Panc1 (cell line): ENCODE data around the gene ZFP62. TPM values are rescaled to one million over a fixed set of nuclear protein-coding genes. Genes with fewer than 3 reads are reported as not detected.

ENCODE experiments used
- ATAC-seq: fragments of 200-7000 bp; cut with Tn5 transposase; 2 replicates; pipeline ENCODE4 v1.9.1; 2020; ENCODE audit warnings: mild to moderate bottlenecking, moderate library complexity
- BruUV-seq: library from RNA; stranded (reverse); fragments of 400-500 nt; replicated peaks from 2 replicates; lab custom pipeline; 2021; lab: Mats Ljungman, UMichigan
- CTCF ChIA-PET: fragments of 300-600 bp; sonication (Branson Sonifier 250); formaldehyde crosslinking; loops from one replicate; lab custom pipeline; 2022; ENCODE audit warnings: antibody characterized with exemption; lab: Charles Lee
- POLR2A ChIA-PET: fragments of 300-600 bp; sonication (Branson Sonifier 250); formaldehyde crosslinking; loops from one replicate; lab custom pipeline; 2022; ENCODE audit warnings: antibody characterized with exemption; lab: Charles Lee
- DNase-seq: peaks from one replicate; pipeline ENCODE4 v3.0.0-alpha.2; 2010; ENCODE audit warnings: low read depth, low spot score
- H3K27ac ChIP-seq: 2 replicates; pipeline ENCODE4 v1.5.1; 2011; ENCODE audit warnings: mild to moderate bottlenecking, low read length, inconsistent platforms
- H3K27me3 ChIP-seq: fragments of 200-500 bp; sonication (Bioruptor generic); 2 replicates; pipeline ENCODE4 v1.6.0; 2014; ENCODE audit warnings: low read length, inconsistent platforms; ENCODE audit not compliant: control insufficient read depth, insufficient read depth
- H3K36me3 ChIP-seq: fragments of 200-500 bp; sonication (Bioruptor generic); 2 replicates; pipeline ENCODE4 v1.5.1; 2014; ENCODE audit warnings: inconsistent platforms, mild to moderate bottlenecking, low read length, moderate library complexity; ENCODE audit not compliant: control insufficient read depth, insufficient read depth
- H3K4me1 ChIP-seq: 2 replicates; pipeline ENCODE4 v1.5.1; 2011; ENCODE audit warnings: inconsistent platforms, mild to moderate bottlenecking, low read length, moderate library complexity; ENCODE audit not compliant: control insufficient read depth, insufficient read depth
- H3K4me3 ChIP-seq, 2 experiments: 2 replicates each; pipeline ENCODE4 v1.5.1; 2011 to 2012; ENCODE audit warnings: low read depth in 2 of 2, low read length in 2 of 2, mild to moderate bottlenecking in 2 of 2, inconsistent platforms in 1 of 2, moderate library complexity in 1 of 2
- H3K9me3 ChIP-seq: fragments of 200-500 bp; sonication (Bioruptor generic); 2 replicates; pipeline ENCODE4 v1.5.1; 2014; ENCODE audit warnings: low read depth, mild to moderate bottlenecking, inconsistent platforms, low read length, moderate library complexity; ENCODE audit not compliant: control insufficient read depth, insufficient read depth
- POLR2AphosphoS5 ChIP-seq: IDR thresholded peaks from 2 replicates; pipeline ENCODE4 v1.6.1; 2012; ENCODE audit warnings: mild to moderate bottlenecking, low read depth, low read length, moderate library complexity
- SIN3A ChIP-seq: IDR thresholded peaks from 2 replicates; pipeline ENCODE4 v1.6.1; 2012; ENCODE audit warnings: low read depth, mild to moderate bottlenecking, low read length, moderate library complexity, borderline replicate concordance; ENCODE audit not compliant: insufficient read depth
- TCF7L2 ChIP-seq: IDR thresholded peaks from 2 replicates; pipeline ENCODE4 v1.6.1; 2011; ENCODE audit warnings: mild to moderate bottlenecking, low read depth, low read length, inconsistent platforms
- in situ Hi-C: cut with HindIII; loops from 2 replicates; pipeline ENCODE4 v1.10.0; 2016; ENCODE audit warnings: low sequenced_read_pairs, low pct_unique_long_range_greater_than_20kb
- intact Hi-C: fragments of 100-400 bp; cut with micrococcal nuclease; formaldehyde crosslinking; loops from one replicate; pipeline ENCODE4 v1.10.0; 2022; ENCODE audit not compliant: unreplicated experiment
- total RNA-seq: library from RNA; stranded (reverse); gene quantifications from one replicate; pipeline ENCODE4 v1.2.1, GENCODE V29; 2021; ENCODE audit not compliant: unreplicated experiment
- TF ChIP-seq, protein P1 (sequence below), 2 experiments: IDR thresholded peaks; 2 replicates each; pipeline ENCODE4 v1.6.1; 2011 to 2012; ENCODE audit warnings: low read depth in 2 of 2, control low read depth in 1 of 2, low read length in 1 of 2, mild to moderate bottlenecking in 1 of 2, moderate library complexity in 1 of 2; ENCODE audit not compliant: insufficient read depth in 1 of 2
- TF ChIP-seq, protein P2 (sequence below): fragments of 450-650 bp; IDR thresholded peaks from 2 replicates; pipeline ENCODE4 v1.5.1; 2017; ENCODE audit warnings: mild to moderate bottlenecking

Gene ZFP62
- total RNA-seq, 1 experiment from 2014 or later, result 17.8 TPM

DNA sequence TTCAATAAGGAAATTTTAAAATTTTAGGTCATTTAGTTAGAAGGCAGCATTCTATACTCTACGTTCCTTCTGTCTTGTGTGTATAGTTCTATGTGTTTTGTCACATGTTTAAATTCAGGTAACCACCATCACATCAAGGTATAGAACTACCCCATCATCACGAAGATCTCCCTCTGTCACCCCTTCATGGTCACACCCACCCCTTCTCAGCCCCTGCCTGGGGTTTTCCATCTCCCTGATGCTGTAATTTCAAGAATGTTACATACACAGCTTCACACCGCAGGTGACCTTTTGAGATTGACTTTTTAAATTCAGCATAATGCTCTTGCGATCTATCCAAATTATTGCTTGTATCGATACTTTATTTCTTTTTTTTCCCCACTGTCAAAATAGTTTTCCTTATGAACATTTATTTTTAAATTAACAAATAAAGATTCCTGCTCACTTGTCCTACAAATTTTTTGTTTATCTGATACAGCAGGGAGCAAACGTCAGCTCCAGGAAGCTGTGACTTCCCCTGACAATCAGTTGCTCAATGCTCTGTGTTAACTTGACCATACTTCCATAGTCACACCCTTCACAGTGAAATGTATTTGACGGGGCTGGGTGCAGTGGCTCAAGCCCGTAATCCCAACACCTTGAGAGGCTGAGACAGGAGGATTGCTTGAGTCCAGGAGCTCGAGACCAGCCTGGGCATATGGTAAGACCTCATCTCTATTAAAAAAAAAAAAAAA, 48.1 kb upstream of the ZFP62 start:
- no peak overlapping the region for H3K4me3 ChIP-seq
- H3K9me3 ChIP-seq, result no peaks in the 10 kb centered on the region
- no peak for ATAC-seq
- DNase-seq, result no peak
- no peak overlapping the region for H3K27ac ChIP-seq
- in situ Hi-C loops (no loop called here), intact Hi-C loops (no loop called here)
- no peaks in the 10 kb centered on the region for H3K36me3 ChIP-seq
- H3K27me3 ChIP-seq, result no peaks in the 10 kb centered on the region
- no TSS peak for BruUV-seq
- TF ChIP-seq, protein P1, sequence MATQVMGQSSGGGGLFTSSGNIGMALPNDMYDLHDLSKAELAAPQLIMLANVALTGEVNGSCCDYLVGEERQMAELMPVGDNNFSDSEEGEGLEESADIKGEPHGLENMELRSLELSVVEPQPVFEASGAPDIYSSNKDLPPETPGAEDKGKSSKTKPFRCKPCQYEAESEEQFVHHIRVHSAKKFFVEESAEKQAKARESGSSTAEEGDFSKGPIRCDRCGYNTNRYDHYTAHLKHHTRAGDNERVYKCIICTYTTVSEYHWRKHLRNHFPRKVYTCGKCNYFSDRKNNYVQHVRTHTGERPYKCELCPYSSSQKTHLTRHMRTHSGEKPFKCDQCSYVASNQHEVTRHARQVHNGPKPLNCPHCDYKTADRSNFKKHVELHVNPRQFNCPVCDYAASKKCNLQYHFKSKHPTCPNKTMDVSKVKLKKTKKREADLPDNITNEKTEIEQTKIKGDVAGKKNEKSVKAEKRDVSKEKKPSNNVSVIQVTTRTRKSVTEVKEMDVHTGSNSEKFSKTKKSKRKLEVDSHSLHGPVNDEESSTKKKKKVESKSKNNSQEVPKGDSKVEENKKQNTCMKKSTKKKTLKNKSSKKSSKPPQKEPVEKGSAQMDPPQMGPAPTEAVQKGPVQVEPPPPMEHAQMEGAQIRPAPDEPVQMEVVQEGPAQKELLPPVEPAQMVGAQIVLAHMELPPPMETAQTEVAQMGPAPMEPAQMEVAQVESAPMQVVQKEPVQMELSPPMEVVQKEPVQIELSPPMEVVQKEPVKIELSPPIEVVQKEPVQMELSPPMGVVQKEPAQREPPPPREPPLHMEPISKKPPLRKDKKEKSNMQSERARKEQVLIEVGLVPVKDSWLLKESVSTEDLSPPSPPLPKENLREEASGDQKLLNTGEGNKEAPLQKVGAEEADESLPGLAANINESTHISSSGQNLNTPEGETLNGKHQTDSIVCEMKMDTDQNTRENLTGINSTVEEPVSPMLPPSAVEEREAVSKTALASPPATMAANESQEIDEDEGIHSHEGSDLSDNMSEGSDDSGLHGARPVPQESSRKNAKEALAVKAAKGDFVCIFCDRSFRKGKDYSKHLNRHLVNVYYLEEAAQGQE (IDR thresholded peaks at IDR 0.05; ENCODE audit: insufficient read depth in 1 of 2, low read depth in 2 of 2, low read length in 1 of 2), result no peak
- no peak for TF ChIP-seq POLR2AphosphoS5
- no peak for TF ChIP-seq SIN3A
- TF ChIP-seq TCF7L2, result no peak
- TF ChIP-seq, protein P2, sequence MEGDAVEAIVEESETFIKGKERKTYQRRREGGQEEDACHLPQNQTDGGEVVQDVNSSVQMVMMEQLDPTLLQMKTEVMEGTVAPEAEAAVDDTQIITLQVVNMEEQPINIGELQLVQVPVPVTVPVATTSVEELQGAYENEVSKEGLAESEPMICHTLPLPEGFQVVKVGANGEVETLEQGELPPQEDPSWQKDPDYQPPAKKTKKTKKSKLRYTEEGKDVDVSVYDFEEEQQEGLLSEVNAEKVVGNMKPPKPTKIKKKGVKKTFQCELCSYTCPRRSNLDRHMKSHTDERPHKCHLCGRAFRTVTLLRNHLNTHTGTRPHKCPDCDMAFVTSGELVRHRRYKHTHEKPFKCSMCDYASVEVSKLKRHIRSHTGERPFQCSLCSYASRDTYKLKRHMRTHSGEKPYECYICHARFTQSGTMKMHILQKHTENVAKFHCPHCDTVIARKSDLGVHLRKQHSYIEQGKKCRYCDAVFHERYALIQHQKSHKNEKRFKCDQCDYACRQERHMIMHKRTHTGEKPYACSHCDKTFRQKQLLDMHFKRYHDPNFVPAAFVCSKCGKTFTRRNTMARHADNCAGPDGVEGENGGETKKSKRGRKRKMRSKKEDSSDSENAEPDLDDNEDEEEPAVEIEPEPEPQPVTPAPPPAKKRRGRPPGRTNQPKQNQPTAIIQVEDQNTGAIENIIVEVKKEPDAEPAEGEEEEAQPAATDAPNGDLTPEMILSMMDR, result no peak
- CTCF ChIA-PET, result no interaction called here
- POLR2A ChIA-PET, result no interaction called here
- no peaks in the 10 kb centered on the region for H3K4me1 ChIP-seq

DNA sequence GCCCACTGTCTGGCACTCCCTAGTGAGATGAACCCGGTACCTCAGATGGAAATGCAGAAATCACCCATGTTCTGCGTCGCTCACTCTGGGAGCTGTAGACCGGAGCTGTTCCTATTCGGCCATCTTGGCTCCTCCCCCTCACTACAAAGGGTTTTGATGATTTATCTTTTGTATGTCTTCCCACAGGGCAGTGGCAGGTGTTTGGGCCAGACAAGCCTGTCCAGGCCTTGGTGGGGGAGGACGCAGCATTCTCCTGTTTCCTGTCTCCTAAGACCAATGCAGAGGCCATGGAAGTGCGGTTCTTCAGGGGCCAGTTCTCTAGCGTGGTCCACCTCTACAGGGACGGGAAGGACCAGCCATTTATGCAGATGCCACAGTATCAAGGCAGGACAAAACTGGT, 47.3 kb upstream of the ZFP62 start:
- in situ Hi-C loops, result no loop called here
- Histone ChIP-seq H3K4me1 (no peaks in the 10 kb centered on the region), H3K36me3 (no peaks in the 10 kb centered on the region), H3K27me3 (no peaks in the 10 kb centered on the region), H3K4me3 (no peak overlapping the region), H3K27ac (no peak overlapping the region), H3K9me3 (no peaks in the 10 kb centered on the region)
- intact Hi-C loops, result no loop called here
- no TSS peak for BruUV-seq
- TF ChIP-seq, protein P1 (IDR thresholded peaks at IDR 0.05; ENCODE audit: insufficient read depth in 1 of 2, low read depth in 2 of 2, low read length in 1 of 2), result no peak
- no peak for TF ChIP-seq SIN3A
- TF ChIP-seq, protein P2, result no peak
- TF ChIP-seq POLR2AphosphoS5, result no peak
- TF ChIP-seq TCF7L2, result no peak
- DNase-seq, result no peak
- no peak for ATAC-seq
- CTCF ChIA-PET, result no interaction called here
- POLR2A ChIA-PET, result no interaction called here
